HG03575 (cell line): ENCODE data around the gene SLC5A11.
"Not testable (repeated sequence)": the region's sequence is repeated elsewhere in the genome, so short reads cannot be mapped to it uniquely, and the experiment has no call there.

Experiments
- ATAC-seq: cut with Tn5 transposase; IDR thresholded peaks from one replicate; pipeline ENCODE4 v1.9.1; 2021; ENCODE audit not compliant: unreplicated experiment, insufficient number of reproducible peaks, low FRiP score; ENCODE audit errors: extremely low read depth

SLC5A11 gene

GRCh38 chr16:24829153-24829552, 16.6 kb upstream of the SLC5A11 start:
- ATAC-seq: no peak

GRCh38 chr16:24833352-24833751, 12.4 kb upstream of the SLC5A11 start:
- ATAC-seq: no peak

- no peak for ATAC-seq
Observed at GRCh38 chr16:24834459-24835335, 11.1 kb upstream of the SLC5A11 start.

GRCh38 chr16:24836836-24837235, 8.9 kb upstream of the SLC5A11 start:
- no peak for ATAC-seq

- ATAC-seq: no peak
Observed at GRCh38 chr16:24837969-24838368, 7.8 kb upstream of the SLC5A11 start.

GRCh38 chr16:24838554-24839266, 7.1 kb upstream of the SLC5A11 start:
- no peak for ATAC-seq

GRCh38 chr16:24839347-24839972, 6.3 kb upstream of the SLC5A11 start:
- ATAC-seq: no peak

- no peak for ATAC-seq
Observed at GRCh38 chr16:24841291-24841690, 4.5 kb upstream of the SLC5A11 start.

- ATAC-seq: no peak
Observed at GRCh38 chr16:24844101-24845030, 1.4 kb upstream of the SLC5A11 start.

GRCh38 chr16:24845031-24845365, 765 bp upstream of the SLC5A11 start:
- not testable (repeated sequence) for ATAC-seq

- no peak for ATAC-seq
Observed at GRCh38 chr16:24846548-24847357, 990 bp downstream of the SLC5A11 start.

GRCh38 chr16:24847358-24847664, 1.5 kb downstream of the SLC5A11 start:
- ATAC-seq: no peak

- no peak for ATAC-seq
Observed at GRCh38 chr16:24848065-24848464, 2.3 kb downstream of the SLC5A11 start.

- no peak for ATAC-seq
Observed at GRCh38 chr16:24849641-24850040, 3.9 kb downstream of the SLC5A11 start.

- ATAC-seq: no peak
Observed at GRCh38 chr16:24850289-24850938, 4.7 kb downstream of the SLC5A11 start.

GRCh38 chr16:24851700-24852099, 5.9 kb downstream of the SLC5A11 start:
- ATAC-seq: no peak

GRCh38 chr16:24852281-24852721, 6.5 kb downstream of the SLC5A11 start:
- no peak for ATAC-seq
